Stimulated activated CD4-positive, alpha-beta T cell treated with anti-CD3 and anti-CD28 coated beads, Interleukin-1b, Interleukin-23, amount 100 ng/mL, for 24 hours (primary cell): ENCODE measurements around the gene CASQ2.

ENCODE experiments used
- DNase-seq, 4 experiments: peaks; one replicate each; pipeline ENCODE4 v3.0.0-alpha.2; 2020; ENCODE audit warnings: low read depth in 4 of 4, low spot score in 1 of 4

Gene CASQ2

DNA sequence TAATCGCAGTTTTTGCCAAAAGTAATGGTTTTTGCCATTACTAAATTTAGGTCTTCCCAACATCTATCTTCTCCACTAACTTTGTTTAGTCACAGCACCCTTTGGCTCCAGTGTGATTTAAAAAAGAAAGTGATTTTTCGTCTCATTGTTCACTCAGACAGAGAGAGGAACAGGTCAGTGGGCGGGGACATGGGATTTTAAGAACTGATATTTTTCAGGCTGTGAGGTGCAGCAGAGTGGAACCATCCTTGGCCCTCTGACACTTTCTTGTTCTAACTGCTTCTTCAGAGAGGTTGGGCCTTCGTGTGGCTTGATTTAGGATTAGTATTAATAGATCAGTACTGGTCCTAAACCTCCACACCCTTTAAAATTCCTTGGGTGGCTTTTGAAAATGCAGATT, 38.8 kb downstream of the CASQ2 start:
- DNase-seq, result no peak

- DNase-seq, result no peak
Measured at GRCh38 chr1:115728341-115728740, 40.2 kb downstream of the CASQ2 start.

DNA sequence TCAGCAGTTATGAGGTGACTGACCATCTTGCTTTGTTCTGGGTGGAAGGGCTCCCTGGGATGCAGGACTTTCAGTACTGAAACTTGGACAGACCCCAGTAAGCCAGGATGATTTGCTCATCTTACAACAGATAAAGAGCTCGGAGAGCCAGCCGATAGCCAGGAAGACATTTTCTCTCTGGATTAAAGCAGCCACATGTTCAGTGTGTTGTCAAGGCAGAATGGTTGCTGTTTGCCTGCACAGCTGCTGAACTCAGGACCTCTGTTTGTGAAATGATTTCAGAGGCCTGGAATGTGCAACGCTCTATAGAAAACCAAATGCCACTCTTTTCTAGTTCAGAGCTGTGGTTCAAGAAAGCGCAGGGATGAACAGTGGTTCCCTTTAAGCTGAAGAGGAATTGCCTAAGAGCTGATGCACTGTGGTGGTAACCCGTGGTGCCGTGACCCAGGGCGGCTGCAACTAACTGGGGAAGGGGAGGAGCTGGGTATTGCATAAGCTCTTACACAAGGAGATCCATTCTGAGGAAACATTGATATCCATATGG, 40.7 kb downstream of the CASQ2 start:
- DNase-seq, result no peak

DNA sequence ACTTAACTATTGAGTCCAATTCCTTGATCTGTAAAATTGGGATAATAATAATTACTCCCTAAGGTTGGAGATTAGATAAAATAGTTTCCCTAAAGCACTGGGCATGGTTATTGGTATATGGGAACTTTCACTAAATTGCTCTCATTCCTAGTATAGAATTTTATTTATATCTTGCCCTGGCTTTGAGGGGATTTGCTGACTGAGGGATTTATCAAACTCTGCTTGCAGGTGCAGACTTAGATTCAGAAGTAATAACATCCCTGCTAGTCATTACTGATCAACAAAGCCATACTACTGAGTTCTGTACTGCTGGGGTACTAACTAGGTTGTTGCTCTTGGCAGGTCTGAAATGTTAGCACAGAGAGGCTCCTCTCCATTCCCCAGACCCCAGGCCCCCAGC, 41.9 kb downstream of the CASQ2 start:
- DNase-seq, result no peak

DNA sequence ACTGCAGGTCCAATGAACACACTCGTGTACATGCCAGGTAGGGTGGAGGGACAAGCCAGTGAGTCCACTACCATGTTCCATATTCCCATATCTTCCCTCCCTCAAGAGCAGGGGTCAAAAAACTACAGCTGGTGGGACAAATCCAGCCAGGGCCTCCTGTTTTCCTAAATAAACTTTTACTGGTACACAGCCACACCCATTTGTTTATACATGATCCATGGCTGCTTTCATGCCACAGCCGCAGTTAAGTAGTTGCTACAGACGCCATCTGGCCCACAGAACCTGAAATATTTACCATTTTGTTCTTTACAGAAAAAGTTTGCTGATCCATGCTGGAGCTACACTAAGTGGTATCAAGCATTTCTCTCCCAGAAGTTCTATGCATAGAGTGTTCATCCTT, 42.4 kb downstream of the CASQ2 start:
- no peak for DNase-seq

DNA sequence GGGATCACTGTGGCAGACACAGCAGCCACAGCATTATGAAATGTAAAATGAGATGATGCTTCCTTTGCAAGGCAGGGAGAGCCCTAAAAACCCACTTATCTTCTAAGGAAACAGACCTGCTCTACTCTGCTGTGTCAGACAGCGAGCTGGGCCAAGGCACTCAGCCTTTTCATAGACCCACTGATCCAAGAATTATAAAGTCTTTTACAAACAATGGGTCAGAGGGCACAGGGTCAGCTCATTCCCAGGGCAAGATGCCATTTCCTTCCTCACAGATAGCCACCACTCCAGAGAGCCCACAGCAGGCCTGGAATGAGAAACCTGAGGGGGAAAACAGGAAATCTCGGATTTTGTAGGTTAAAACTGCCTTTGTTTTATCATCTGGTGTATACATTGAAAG, 42.9 kb downstream of the CASQ2 start:
- DNase-seq, result no peak

GRCh38 chr1:115723756-115724155, 44.8 kb downstream of the CASQ2 start:
- no peak for DNase-seq

DNA sequence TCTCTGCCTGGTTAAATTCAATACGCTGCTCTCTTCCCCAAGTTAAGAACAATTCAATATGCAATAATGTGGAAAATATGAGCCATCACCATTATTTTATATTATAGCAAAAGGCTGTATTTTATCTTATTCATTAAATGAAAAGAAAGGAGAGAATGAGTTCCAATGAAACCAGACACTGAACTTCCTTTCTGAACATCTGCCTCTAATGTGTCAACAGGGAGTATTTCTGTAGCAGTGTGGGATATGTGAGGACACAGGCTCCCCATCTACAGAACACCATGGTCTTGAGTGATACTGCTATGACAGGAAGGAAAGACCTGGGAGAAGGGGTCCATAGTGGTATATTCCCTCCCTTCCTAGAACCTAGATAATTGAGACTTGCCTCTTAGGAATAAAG, 46.3 kb downstream of the CASQ2 start:
- no peak for DNase-seq

- no peak for DNase-seq
Measured at GRCh38 chr1:115719285-115719684, 49.2 kb downstream of the CASQ2 start.

DNA sequence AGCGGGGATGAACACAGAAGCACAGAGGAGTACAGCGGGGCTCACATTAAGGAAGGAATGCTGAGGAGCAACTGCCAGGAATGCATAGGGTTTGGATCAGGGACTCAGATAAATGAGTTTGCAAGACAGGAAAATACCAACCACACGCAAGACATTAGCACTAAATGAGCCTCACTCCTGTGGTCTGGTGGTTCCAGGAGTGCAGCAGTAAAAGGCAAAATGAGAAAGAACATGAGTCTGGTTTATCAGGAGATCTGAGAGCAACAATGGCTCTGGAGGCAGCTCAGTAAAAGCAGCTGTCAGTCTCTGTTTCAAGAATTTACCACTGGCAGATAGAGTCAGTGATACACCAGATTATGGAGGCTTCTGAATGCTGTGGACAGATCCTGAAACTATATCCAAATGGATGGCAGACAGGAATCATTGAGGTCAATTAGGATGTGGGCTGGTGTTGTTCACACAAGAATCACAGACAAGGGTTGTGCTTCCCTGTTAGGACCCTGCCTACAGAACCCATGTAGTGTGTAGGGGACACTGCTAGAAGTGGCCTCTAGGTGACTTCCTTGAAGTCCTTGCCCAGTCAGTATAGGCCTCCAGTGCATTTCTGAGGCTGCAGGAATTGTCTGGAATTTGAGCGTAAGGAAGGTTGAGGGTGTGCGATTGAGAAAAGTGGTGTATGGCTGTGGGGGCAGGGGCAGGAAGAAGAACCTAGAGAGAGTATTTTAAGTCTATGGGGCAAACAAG, 50.3 kb downstream of the CASQ2 start:
- DNase-seq, result no peak

DNA sequence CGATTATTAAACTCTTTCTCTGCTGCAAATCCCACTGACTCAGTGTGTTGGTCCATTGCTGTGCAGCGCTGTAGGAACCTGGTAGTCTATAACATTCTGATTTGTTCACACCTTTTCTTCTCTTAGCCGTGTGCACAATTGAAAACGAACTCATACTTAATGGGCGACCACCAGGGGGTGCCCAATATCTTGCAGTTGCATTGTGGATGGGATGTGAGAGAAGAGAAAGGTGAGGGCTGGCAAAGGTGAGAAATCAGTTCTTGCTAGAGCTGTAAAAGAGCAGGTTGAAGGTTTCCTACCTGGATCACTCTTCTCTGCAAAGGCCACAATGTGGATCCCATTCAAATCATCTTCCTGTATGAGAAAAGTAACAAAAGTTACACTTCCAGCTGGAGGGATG, 51.0 kb downstream of the CASQ2 start:
- peak in 1 of 4 experiments; percentile 13 for DNase-seq

GRCh38 chr1:115714572-115715141, 53.9 kb downstream of the CASQ2 start:
- DNase-seq, result no peak

GRCh38 chr1:115713906-115714305, 54.6 kb downstream of the CASQ2 start:
- DNase-seq, result no peak

DNA sequence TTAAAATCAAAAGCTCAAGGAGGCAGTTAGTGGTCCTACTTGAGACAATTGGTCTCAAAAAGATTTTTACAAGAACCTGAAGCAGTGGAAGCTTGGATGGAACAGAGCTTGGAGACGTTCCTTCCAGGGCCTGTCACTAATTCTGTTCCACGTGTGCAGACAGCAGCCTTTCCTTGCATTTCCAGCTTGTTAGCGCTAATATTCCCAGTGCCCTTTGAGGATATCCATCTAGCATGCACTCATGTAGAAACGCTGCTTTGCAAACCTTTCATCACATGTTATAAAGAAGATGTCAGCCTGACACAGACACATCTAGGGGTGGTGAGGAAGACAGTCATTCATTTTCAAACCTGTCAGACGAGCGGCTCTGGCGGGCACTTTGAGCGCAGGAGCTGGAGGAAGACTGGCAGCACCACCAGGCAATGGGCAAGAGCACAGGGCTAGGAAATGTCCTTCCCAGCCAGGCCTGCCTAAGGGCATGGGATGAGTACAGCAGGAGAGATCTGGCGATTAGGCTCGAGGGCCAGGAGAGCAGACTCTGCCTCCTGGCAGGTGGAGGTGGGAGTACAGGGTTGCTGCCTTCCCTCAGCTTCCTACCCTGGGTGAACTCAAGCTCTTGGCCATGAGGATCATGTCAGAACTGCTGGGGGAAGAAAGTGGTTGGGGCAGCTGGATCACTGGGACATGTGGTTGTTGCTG, 55.5 kb downstream of the CASQ2 start:
- no peak for DNase-seq

- DNase-seq, result no peak
Measured at GRCh38 chr1:115710859-115711624, 57.5 kb downstream of the CASQ2 start.

DNA sequence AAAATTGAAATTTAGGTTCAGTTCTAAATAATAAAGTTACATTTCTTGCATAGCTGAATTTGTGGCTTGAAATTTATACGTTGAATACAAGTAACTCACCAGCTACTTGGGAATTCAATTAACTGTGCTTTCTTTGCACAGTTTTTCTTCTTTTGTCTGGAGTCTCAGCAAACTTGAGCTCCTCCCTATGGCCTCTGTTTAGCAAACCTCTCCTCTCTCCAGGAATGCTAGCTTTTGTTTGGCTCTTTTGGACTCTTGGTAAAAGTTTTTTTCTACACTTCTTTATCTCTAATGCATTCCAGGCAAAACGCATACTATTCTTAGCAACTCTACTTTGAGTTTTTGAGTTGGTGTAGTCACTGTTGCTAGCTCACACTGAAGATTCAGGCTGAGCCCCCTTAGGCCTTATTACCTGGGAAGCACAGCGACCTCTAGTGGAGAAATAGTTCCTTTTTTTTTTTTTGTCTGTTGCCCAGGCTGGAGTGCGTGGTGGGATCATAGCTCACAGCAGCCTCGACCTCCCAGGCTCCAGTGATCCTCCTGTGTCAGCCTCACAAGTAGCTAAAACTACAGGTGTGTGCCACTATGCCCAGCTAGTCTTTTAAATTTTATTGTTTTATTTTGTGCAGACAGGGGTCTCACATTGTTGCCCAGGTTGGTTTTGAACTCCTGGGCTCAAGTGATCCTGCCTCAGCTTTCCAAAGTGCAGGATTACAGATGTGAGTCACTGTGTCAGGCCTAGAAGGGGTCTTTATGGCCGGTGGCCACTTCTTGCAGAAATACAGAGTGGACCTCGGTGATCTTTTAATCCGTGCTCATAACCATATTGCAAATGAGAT, 61.7 kb downstream of the CASQ2 start:
- no peak for DNase-seq

DNA sequence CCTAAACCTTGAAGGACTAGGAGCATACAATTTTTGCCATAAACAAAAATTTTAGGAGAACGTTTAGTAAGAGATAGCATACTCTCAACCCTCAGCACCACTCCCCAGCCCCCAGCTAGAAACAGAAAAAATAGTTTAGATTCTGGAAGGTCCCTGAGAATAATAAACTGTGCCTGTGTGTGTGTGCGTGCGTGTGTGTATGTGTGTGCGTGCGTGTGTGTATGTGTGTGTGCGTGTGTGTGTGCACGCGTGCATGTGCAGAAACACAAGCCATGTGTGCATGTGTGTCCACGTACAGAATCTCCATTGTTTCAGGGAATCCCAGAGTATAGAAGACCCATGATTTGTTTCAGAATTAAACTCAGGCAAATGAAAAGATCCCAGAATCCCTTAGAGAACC, 62.6 kb downstream of the CASQ2 start:
- DNase-seq, result no peak

DNA sequence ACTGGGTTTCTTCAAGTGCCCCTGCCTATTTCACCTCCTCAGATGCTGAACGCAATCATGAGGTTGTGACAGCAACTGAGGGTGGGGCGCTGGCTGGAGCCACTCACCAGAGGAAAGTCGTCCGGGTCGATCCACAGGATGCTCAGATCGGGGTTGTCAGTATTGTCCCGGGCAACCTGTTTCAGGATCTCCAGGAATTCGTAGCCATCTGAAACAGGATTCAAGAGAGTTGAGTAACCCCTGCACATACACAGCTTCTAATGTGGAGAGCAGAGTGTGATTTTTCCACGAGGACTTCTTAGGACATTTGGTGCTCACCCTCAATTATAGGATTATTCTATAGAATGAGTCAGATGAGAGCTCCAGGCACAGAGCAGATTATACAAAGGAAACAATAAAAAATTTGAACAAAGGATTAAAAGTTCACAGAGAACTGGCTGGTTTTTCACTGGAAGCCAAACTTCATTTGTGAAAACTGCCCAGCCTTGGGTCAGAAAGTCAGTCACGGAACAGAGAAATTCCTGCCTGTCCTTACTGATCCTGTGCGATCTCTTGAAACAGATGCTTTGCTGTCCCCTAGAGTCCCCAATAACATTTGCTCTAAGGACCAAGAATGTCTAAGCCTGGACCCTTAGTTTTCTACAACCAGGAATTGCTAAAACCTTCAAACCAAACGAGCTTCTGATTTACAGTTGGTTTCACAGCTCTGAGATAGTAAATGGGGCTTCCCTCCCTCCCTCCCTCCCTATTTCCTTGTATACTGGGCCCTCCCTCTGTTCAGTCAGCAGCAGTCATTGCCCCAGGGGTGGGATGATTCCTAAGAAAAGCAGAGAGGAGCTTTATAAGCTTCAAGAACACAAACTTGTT, 63.2 kb downstream of the CASQ2 start:
- DNase-seq, result no peak

- no peak for DNase-seq
Measured at GRCh38 chr1:115702959-115703358, 65.6 kb downstream of the CASQ2 start.

DNA sequence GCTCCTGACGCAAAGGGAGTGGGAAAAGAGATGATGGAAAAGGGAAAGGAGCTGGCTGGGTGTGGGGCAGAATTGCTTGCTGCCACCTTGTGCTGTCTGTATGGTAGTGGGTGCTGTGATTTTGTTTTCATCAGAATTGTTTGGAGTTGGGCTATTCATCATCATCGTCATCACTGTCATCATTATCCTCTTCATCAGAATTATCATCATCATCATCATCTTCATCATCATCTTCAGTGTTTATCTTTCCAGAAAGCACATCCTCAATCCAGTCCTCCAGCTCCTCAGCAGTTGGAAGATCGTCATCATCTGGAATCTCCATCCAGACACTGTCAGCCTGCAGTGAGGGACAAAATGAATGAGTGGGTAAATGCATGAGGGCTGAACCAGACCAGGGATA, 67.4 kb downstream of the CASQ2 start:
- no peak for DNase-seq
